ENCODE data around the gene TRIM36. TPM values are rescaled to one million over a fixed set of nuclear protein-coding genes. Genes with fewer than 3 reads are reported as not detected.

TRIM36 gene
- polyA plus RNA-seq, 1 experiment, result 0.06 TPM

DNA sequence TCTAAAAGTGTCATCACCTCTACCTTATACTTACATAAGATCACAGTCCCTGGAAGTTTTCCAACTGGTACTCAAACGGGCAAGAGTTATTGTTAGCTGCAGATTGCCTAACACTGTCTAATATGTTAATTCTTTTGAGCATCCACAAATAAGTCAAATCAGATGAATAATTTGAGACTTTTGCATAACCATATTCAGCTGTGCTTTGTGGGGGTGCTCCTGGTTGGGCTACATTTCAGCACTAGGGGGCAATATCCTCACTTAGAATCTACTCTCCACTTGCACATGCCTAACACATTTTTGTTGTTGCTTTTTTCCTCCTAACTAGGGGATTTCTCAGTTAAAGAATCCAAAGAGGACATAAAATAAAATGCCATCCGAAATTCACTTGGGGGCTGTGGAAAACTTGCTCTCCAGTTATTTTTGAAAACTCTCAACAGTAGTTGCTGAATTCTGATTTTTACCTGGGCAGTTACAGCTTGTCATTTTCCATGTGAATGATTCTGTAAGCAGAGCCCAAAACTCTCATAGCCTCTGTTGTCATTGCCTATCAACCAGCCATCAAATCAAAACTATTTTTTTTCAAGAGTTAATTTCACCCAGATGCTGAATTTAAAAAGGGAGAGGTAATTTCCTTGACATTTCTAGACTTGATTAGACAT, 71.5 kb downstream of the TRIM36 start:
- Histone ChIP-seq H3K27me3 (ENCODE audit: control insufficient read depth, insufficient read depth, low read length) (peaks cover 5% of the 10 kb centered on the region), H3K27ac (ENCODE audit: low read depth, low read length) (no peak overlapping the region), H3K4me3 (ENCODE audit: low read depth, low read length) (no peak overlapping the region), H3K9me3 (ENCODE audit: control insufficient read depth, insufficient read depth, low read length) (no peaks in the 10 kb centered on the region)
- DNase-seq (ENCODE audit: low read depth, low spot score), result peak; percentile 18
- peak; percentile 85 for TF ChIP-seq CTCF (IDR thresholded peaks at IDR 0.05; ENCODE audit: low read depth, low read length)
- POLR2A ChIA-PET, result no interaction called here
- CTCF ChIA-PET, result interaction anchor here (0.5 to 4.2 kb wide), 21 partner anchors 8 to 1489 kb away, joined by 3 to 112 read pairs (median 5); partner anchors contain the start of genes PGGT1B and TRIM36

GRCh38 chr5:115097236-115097635, 72.5 kb downstream of the TRIM36 start:
- DNase-seq (ENCODE audit: low read depth, low spot score), result no peak
- Histone ChIP-seq H3K4me3 (ENCODE audit: low read depth, low read length) (no peak overlapping the region), H3K27ac (ENCODE audit: low read depth, low read length) (no peak overlapping the region), H3K27me3 (ENCODE audit: control insufficient read depth, insufficient read depth, low read length) (peaks cover 5% of the 10 kb centered on the region), H3K9me3 (ENCODE audit: control insufficient read depth, insufficient read depth, low read length) (no peaks in the 10 kb centered on the region)
- TF ChIP-seq CTCF (IDR thresholded peaks at IDR 0.05; ENCODE audit: low read depth, low read length), result no peak
- CTCF ChIA-PET, result interaction anchor here (0.5 to 4.2 kb wide), 19 partner anchors 8 to 478 kb away, joined by 3 to 112 read pairs (median 5); partner anchors contain the start of genes PGGT1B and TRIM36
- POLR2A ChIA-PET, result no interaction called here

DNA sequence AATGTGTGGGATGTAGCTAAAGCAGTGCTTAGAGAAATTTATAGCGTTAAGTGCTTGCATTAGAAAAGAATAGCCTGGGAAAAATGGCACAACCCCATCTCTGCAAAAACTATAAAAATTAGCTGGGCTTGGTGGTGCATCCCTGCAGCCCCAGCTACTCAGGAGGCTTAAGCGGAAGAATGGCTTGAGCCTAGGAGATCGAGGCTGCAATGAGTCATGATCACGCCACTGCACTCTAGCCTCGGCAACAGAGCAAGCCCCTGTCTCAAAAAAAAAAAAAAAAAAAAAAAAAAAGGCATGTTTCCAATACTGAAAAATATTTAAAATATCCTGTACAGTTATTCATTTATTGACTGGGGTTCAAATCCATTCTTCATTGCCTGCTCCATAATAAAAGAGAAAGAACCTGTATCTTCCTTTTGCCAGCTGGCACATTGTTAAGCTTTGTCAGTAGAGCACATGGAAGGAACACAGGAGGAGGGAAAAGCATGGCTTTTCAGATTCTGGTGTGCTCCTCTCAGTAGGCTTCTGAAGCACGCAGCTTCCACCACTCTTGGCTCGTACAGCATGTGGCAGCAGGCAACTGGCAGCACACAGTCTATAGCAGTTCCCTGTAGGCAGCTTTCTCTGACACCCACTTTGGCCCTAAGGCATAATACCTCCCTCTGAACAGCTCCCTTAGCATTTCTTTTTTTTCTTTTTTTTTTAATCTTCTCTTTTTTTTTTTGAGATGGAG, 73.5 kb downstream of the TRIM36 start:
- Histone ChIP-seq H3K4me3 (ENCODE audit: low read depth, low read length) (no peak overlapping the region), H3K27ac (ENCODE audit: low read depth, low read length) (no peak overlapping the region), H3K27me3 (ENCODE audit: control insufficient read depth, insufficient read depth, low read length) (peaks cover 5% of the 10 kb centered on the region), H3K9me3 (ENCODE audit: control insufficient read depth, insufficient read depth, low read length) (no peaks in the 10 kb centered on the region)
- POLR2A ChIA-PET, result no interaction called here
- no peak for TF ChIP-seq CTCF (IDR thresholded peaks at IDR 0.05; ENCODE audit: low read depth, low read length)
- CTCF ChIA-PET, result interaction anchor here (0.6 to 4.2 kb wide), 9 partner anchors 15 to 159 kb away, joined by 3 to 112 read pairs (median 3); no protein-coding TSS in a partner anchor
- no peak for DNase-seq (ENCODE audit: low read depth, low spot score)

- H3K4me3 ChIP-seq (ENCODE audit: low read depth, low read length), result no peak overlapping the region
- CTCF ChIA-PET, result no interaction called here
- TF ChIP-seq CTCF (IDR thresholded peaks at IDR 0.05; ENCODE audit: low read depth, low read length), result no peak
- POLR2A ChIA-PET, result no interaction called here
- H3K27ac ChIP-seq (ENCODE audit: low read depth, low read length), result no peak overlapping the region
- no peaks in the 10 kb centered on the region for H3K27me3 ChIP-seq (ENCODE audit: control insufficient read depth, insufficient read depth, low read length)
- H3K9me3 ChIP-seq (ENCODE audit: control insufficient read depth, insufficient read depth, low read length), result no peaks in the 10 kb centered on the region
- DNase-seq (ENCODE audit: low read depth, low spot score), result no peak
Observed at GRCh38 chr5:115087951-115088350, 81.8 kb downstream of the TRIM36 start.

- ChIA-PET POLR2A (no interaction called here), CTCF (no interaction called here)
- DNase-seq (ENCODE audit: low read depth, low spot score), result no peak
- TF ChIP-seq CTCF (IDR thresholded peaks at IDR 0.05; ENCODE audit: low read depth, low read length), result no peak
- no peak overlapping the region for H3K4me3 ChIP-seq (ENCODE audit: low read depth, low read length)
- H3K27me3 ChIP-seq (ENCODE audit: control insufficient read depth, insufficient read depth, low read length), result no peaks in the 10 kb centered on the region
- no peaks in the 10 kb centered on the region for H3K9me3 ChIP-seq (ENCODE audit: control insufficient read depth, insufficient read depth, low read length)
- no peak overlapping the region for H3K27ac ChIP-seq (ENCODE audit: low read depth, low read length)
Observed at GRCh38 chr5:115086473-115086872, 83.2 kb downstream of the TRIM36 start.

Data from AG04450 (cell line).